HG03432 (cell line): ENCODE data around the gene SLC50A1.

Source experiments
- ATAC-seq: cut with Tn5 transposase; IDR thresholded peaks from one replicate; pipeline ENCODE4 v1.9.1; 2021; ENCODE audit warnings: mild to moderate bottlenecking, moderate library complexity; ENCODE audit not compliant: unreplicated experiment

SLC50A1 gene

GRCh38 chr1:155182052-155182550 lies 46.4 kb downstream of the SLC50A1 start:
- ATAC-seq: no peak

- no peak for ATAC-seq
These were observed 48.1 kb downstream of the SLC50A1 start for GRCh38 chr1:155183775-155184221.

- no peak for ATAC-seq
These were observed 48.7 kb downstream of the SLC50A1 start for GRCh38 chr1:155184351-155184811.

GRCh38 chr1:155184835-155185782 lies 49.5 kb downstream of the SLC50A1 start:
- ATAC-seq: peak; percentile 90

DNA sequence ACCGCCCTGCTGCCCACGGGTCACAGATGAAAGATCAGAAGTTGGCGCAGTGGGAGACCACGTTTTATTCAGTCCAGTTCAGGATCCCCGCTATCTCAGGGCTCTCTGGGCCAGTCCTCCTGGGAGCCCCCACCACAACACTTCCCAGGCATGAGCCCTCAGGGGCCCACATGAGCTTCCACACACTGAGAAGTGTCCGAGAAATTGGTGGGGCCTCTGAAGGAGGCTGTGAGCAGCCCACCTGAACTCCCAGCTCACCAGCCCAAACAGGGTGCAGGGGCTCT lies 50.1 kb downstream of the SLC50A1 start:
- peak; percentile 27 for ATAC-seq

- no peak for ATAC-seq
These were observed 50.6 kb downstream of the SLC50A1 start for GRCh38 chr1:155186067-155186793.

DNA sequence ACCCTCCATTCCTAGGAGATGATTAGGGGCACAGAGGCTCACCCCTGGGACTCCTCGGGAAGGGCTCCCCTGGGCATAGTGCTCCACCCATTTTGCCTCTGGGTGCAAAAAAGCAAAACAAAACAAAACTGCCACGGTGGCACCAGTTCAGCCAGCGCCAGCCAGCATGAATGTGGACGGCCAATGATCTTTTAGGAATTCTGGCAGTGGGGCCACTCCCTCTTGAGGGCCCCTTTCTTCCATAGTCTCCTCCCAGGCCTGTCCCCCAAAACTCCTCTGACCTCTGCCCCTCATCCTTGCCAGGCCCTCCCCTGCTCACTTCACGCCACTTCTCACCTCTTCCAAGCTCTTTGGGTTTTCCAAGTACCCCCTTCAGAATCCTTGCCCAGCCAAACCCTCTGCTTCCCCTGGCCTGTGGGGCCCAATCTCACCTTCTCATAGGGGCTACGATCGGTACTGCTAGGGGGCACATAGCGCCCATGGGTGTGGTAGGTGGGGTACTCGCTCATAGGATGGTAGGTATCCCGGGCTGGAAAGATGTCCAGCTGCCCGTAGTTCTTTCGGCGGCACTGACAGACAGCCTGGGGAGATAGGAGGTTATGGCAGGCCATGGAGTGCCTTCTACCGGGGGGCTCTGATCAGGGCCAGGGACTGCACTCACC lies 51.3 kb downstream of the SLC50A1 start:
- ATAC-seq: no peak

GRCh38 chr1:155187456-155187891 lies 51.8 kb downstream of the SLC50A1 start:
- ATAC-seq: no peak

GRCh38 chr1:155188268-155188667 lies 52.6 kb downstream of the SLC50A1 start:
- ATAC-seq: no peak
